Upper lobe of right lung (tissue), 1 donor: ENCODE measurements around the gene SLC8B1. TPM values are rescaled to one million over a fixed set of nuclear protein-coding genes. Genes with fewer than 3 reads are reported as not detected.

Experiments used
- ATAC-seq: fragments of 200-7000 bp; cut with Tn5 transposase; one replicate; pipeline ENCODE4 v1.9.1; 2020; ENCODE audit warnings: mild to moderate bottlenecking, moderate library complexity
- DNase-seq: peaks from one replicate; pipeline ENCODE4 v3.0.0-alpha.2; 2020
- H3K27ac ChIP-seq: fragments of 200-600 bp; one replicate; pipeline ENCODE4 v1.8.0; 2022
- H3K27me3 ChIP-seq: fragments of 200-600 bp; one replicate; pipeline ENCODE4 v1.8.0; 2022; ENCODE audit warnings: mild to moderate bottlenecking
- H3K36me3 ChIP-seq: fragments of 200-600 bp; one replicate; pipeline ENCODE4 v1.8.0; 2022
- H3K4me1 ChIP-seq: fragments of 200-600 bp; one replicate; pipeline ENCODE4 v1.8.0; 2022
- H3K4me3 ChIP-seq: fragments of 200-600 bp; one replicate; pipeline ENCODE4 v1.8.0; 2022; ENCODE audit warnings: mild to moderate bottlenecking
- H3K9me3 ChIP-seq: fragments of 200-600 bp; one replicate; pipeline ENCODE4 v1.8.0; 2022
- intact Hi-C: fragments of 100-400 bp; cut with DNase I; formaldehyde crosslinking; loops from one replicate; pipeline ENCODE4 v1.11.0; 2022
- total RNA-seq: library from RNA; stranded (reverse); fragmentation: NEBNext Ultra II Directional; extraction: Animal tissue kit (Norgen Biotek cat#: 25700); gene quantifications from one replicate; pipeline ENCODE4 v1.2.1, GENCODE V29; 2021
- TF ChIP-seq, protein P1 (sequence below): fragments of 200-600 bp; IDR thresholded peaks from one replicate; pipeline ENCODE4 v1.8.0; 2022; ENCODE audit warnings: antibody characterized with exemption
- donor health status: DM: no; HTN: yes; CAD: no; lungs with severe emphysema.

Gene SLC8B1
- total RNA-seq, 1 donor from 2014 or later: 42.8 TPM

- intact Hi-C loops: no loop called here
- no peak for DNase-seq
- no peaks in the 10 kb centered on the region for H3K27me3 ChIP-seq
- H3K4me3 ChIP-seq: no peak overlapping the region
- TF ChIP-seq, protein P1, sequence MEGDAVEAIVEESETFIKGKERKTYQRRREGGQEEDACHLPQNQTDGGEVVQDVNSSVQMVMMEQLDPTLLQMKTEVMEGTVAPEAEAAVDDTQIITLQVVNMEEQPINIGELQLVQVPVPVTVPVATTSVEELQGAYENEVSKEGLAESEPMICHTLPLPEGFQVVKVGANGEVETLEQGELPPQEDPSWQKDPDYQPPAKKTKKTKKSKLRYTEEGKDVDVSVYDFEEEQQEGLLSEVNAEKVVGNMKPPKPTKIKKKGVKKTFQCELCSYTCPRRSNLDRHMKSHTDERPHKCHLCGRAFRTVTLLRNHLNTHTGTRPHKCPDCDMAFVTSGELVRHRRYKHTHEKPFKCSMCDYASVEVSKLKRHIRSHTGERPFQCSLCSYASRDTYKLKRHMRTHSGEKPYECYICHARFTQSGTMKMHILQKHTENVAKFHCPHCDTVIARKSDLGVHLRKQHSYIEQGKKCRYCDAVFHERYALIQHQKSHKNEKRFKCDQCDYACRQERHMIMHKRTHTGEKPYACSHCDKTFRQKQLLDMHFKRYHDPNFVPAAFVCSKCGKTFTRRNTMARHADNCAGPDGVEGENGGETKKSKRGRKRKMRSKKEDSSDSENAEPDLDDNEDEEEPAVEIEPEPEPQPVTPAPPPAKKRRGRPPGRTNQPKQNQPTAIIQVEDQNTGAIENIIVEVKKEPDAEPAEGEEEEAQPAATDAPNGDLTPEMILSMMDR: no peak
- H3K4me1 ChIP-seq: peaks cover 38% of the 10 kb centered on the region
- H3K36me3 ChIP-seq: peaks cover 22% of the 10 kb centered on the region
- peak overlapping the region; percentile 56 for H3K27ac ChIP-seq
- no peaks in the 10 kb centered on the region for H3K9me3 ChIP-seq
- ATAC-seq: no peak
These were observed 72.2 kb downstream of the SLC8B1 start for GRCh38 chr12:113262710-113263109.

GRCh38 chr12:113261847-113262470 lies 73.0 kb downstream of the SLC8B1 start:
- Histone ChIP-seq H3K9me3 (no peaks in the 10 kb centered on the region), H3K27ac (peak overlapping the region; percentile 56), H3K36me3 (peaks cover 16% of the 10 kb centered on the region), H3K27me3 (no peaks in the 10 kb centered on the region), H3K4me1 (peaks cover 38% of the 10 kb centered on the region), H3K4me3 (no peak overlapping the region)
- intact Hi-C loops: no loop called here
- peak; percentile 38 for ATAC-seq
- no peak for DNase-seq
- TF ChIP-seq, protein P1: no peak

DNA sequence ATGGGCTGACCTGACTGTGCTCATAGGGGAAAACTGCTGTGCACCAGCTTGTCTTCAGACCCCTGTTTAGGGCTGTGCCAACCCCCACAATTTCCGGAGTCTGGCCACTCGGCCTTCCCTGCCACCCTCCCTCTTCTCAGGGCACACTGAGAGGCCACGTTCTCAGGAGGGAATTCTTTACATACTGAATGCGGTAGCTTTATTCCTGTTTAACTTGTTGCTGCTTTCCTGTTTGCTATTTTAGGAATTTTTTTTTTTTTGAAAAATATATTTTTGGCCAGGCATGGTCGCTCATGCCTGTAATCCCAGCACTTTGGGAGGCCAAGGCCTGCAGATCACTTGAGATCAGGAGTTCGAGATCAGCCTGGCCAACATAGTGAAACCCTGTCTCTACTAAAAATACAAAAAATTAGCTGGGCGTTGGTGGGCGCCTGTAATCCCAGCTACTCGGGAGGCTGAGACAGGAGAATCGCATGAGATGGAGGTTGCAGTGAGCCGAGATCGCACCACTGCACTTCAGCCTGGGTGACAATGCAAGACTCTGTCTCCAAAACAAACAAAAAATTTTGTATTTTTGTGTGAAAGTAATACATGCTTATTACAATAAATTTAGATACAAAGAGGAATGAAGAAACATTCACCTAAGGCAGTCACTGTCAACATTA lies 74.1 kb downstream of the SLC8B1 start:
- Histone ChIP-seq H3K4me1 (peaks cover 38% of the 10 kb centered on the region), H3K27me3 (no peaks in the 10 kb centered on the region), H3K36me3 (peaks cover 6% of the 10 kb centered on the region), H3K27ac (peak overlapping the region; percentile 79), H3K9me3 (no peaks in the 10 kb centered on the region), H3K4me3 (no peak overlapping the region)
- no peak for ATAC-seq
- no peak for DNase-seq
- TF ChIP-seq, protein P1: no peak
- intact Hi-C loops: no loop called here

DNA sequence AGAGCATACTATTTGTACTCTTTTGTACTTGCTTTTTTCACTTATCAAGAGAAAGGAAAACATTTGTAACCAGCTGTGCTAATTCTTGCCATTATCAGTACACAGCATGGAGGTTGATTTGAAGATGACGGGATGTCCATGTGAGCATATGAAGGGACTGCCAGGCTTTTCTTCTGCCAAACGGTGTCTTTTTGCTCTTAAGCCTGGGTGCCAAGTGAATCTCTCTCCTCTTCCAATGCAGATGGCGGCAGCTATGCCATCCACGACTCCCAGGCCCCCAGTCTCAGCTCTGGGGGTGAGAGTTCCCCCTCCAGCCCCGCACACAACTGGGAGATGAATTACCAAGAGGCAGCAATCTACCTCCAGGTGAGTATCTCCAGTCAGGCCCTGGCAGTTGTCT lies 74.8 kb downstream of the SLC8B1 start:
- H3K4me1 ChIP-seq: peaks cover 38% of the 10 kb centered on the region
- TF ChIP-seq, protein P1: no peak
- no peak for ATAC-seq
- H3K36me3 ChIP-seq: peaks cover 4% of the 10 kb centered on the region
- H3K27ac ChIP-seq: peak overlapping the region; percentile 79
- DNase-seq: no peak
- H3K9me3 ChIP-seq: no peaks in the 10 kb centered on the region
- H3K4me3 ChIP-seq: no peak overlapping the region
- intact Hi-C loops: no loop called here
- H3K27me3 ChIP-seq: no peaks in the 10 kb centered on the region

GRCh38 chr12:113257564-113257963 lies 77.3 kb downstream of the SLC8B1 start:
- H3K9me3 ChIP-seq: no peaks in the 10 kb centered on the region
- H3K4me1 ChIP-seq: peaks cover 37% of the 10 kb centered on the region
- TF ChIP-seq, protein P1: no peak
- intact Hi-C loops: no loop called here
- no peak overlapping the region for H3K4me3 ChIP-seq
- no peaks in the 10 kb centered on the region for H3K27me3 ChIP-seq
- H3K36me3 ChIP-seq: no peaks in the 10 kb centered on the region
- ATAC-seq (no peak), DNase-seq (no peak)
- no peak overlapping the region for H3K27ac ChIP-seq
